GM23248 (cell line): ENCODE data around the gene HPGD.

Experiments used
- EZH2 ChIP-seq: fragments of 200-600 bp; sonication (generic); IDR thresholded peaks from 2 replicates; pipeline ENCODE4 v1.6.1; 2018; ENCODE audit warnings: antibody characterized with exemption, mild to moderate bottlenecking; ENCODE audit not compliant: insufficient read depth, poor library complexity, severe bottlenecking
- EZH2phosphoT487 ChIP-seq: fragments of 200-600 bp; sonication (generic); IDR thresholded peaks from 2 replicates; pipeline ENCODE4 v1.6.1; 2018; ENCODE audit warnings: antibody characterized with exemption, moderate library complexity, mild to moderate bottlenecking, low read depth; ENCODE audit not compliant: insufficient read depth

DNA sequence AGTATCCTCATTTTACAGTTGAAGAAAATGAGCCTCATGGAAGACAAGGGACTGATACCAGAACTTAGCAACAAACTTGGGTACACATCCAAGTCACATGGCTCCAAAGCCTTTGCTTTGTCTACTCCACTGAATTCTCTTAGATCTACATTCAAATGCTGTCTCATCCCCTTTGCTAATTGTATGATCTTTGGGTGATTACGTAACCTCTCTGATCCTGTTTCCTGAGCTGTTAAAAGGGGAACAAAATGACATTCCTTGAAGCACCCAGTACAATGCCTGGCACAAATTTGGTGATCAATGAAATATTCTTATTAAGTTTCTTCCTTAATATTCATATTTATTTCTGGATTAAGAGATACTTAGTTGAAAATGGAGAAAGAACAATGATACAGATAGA is 5.9 kb upstream of the HPGD start:
- TF ChIP-seq EZH2 (no peak), EZH2phosphoT487 (no peak)
